ENCODE measurements around the gene NT5C3B.
"Not testable (repeated sequence)": the region's sequence is repeated elsewhere in the genome, so short reads cannot be mapped to it uniquely, and the experiment has no call there.

The NT5C3B gene

GRCh38 chr17:41835214-41835799 lies 725 bp downstream of the NT5C3B start:
- TF ChIP-seq ZBTB17 (tag by site-specific recombination; IDR thresholded peaks at IDR 0.05) (peak; percentile 33; the same call in 1 of the 2 replicates), KLF10 (tag by site-specific recombination; IDR thresholded peaks at IDR 0.05) (0 out of 2 replicates have a peak, but pooled peaks have one; percentile 20), ZNF777 (tag by site-specific recombination; IDR thresholded peaks at IDR 0.05; ENCODE audit: borderline replicate concordance) (no peak), ZNF335 (tag by site-specific recombination; conservative IDR thresholded peaks at IDR 0.05) (peak; percentile 96), ZFHX2 (tag by site-specific recombination; conservative IDR thresholded peaks at IDR 0.05) (no peak)
- CTCF ChIA-PET: interaction anchor here (0.6 to 1.8 kb wide), 10 partner anchors 16 to 1418 kb away, joined by 3 to 7 read pairs (median 3); partner anchors contain the start of genes P3H4 and TOP2A
- Histone ChIP-seq H3K9me3 (ENCODE audit: control insufficient read depth, insufficient read depth, low read depth, low read length) (no peaks in the 10 kb centered on the region), H3K36me3 (ENCODE audit: control insufficient read depth in 2 of 2, insufficient read depth in 1 of 2, low read length in 2 of 2) (peaks cover 43 to 44% of the 10 kb centered on the region in 2 experiments), H3K4me3 (ENCODE audit: low read depth, low read length) (peak overlapping the region; percentile 95), H3K4me1 (ENCODE audit: control insufficient read depth, insufficient read depth, low read length) (peaks cover 4% of the 10 kb centered on the region), H3K27ac (ENCODE audit: extremely low read depth, low read depth, low read length) (peak overlapping the region; percentile 87)
- POLR2A ChIA-PET: interaction anchor here (0.5 to 2.8 kb wide), 11 partner anchors 9 to 182 kb away, joined by 3 to 25 read pairs (median 5); partner anchors contain the start of genes ACLY, DNAJC7, EIF1 and FKBP10

GRCh38 chr17:41829961-41830360 lies 6.1 kb downstream of the NT5C3B start:
- H3K9me3 ChIP-seq (ENCODE audit: control insufficient read depth, insufficient read depth, low read depth, low read length): not testable (repeated sequence)
- CTCF ChIA-PET: interaction anchor here (0.6 to 1.2 kb wide), 4 partner anchors 18 to 690 kb away, joined by 3 to 5 read pairs (median 3); partner anchors contain the start of gene P3H4
- H3K36me3 ChIP-seq (ENCODE audit: control insufficient read depth in 2 of 2, insufficient read depth in 1 of 2, low read length in 2 of 2): peaks cover 82 to 93% of the 10 kb centered on the region in 2 experiments

GRCh38 chr17:41825175-41825845 lies 10.7 kb downstream of the NT5C3B start:
- H3K4me1 ChIP-seq (ENCODE audit: control insufficient read depth, insufficient read depth, low read length): no peaks in the 10 kb centered on the region
- CTCF ChIA-PET: interaction anchor here (1.2 to 1.4 kb wide), 3 partner anchors 15 to 61 kb away, joined by 3 to 6 read pairs (median 4); no protein-coding TSS in a partner anchor
- H3K9me3 ChIP-seq (ENCODE audit: control insufficient read depth, insufficient read depth, low read depth, low read length): no peaks in the 10 kb centered on the region
- H3K27ac ChIP-seq (ENCODE audit: extremely low read depth, low read depth, low read length): no peak overlapping the region
- POLR2A ChIA-PET: interaction anchor here (0.7 to 2.9 kb wide), 5 partner anchors 10 to 92 kb away, joined by 3 to 10 read pairs (median 5); partner anchors contain the start of genes KLHL10 and P3H4
- peaks cover 40 to 90% of the 10 kb centered on the region in 2 experiments for H3K36me3 ChIP-seq (ENCODE audit: control insufficient read depth in 2 of 2, insufficient read depth in 1 of 2, low read length in 2 of 2)
- H3K4me3 ChIP-seq (ENCODE audit: low read depth, low read length): no peak overlapping the region
- TF ChIP-seq ZNF280D (tag by site-specific recombination; IDR thresholded peaks at IDR 0.05) (no peak), ZNF112 (tag by site-specific recombination; IDR thresholded peaks at IDR 0.05) (no peak), MYNN (tag by site-specific recombination; IDR thresholded peaks at IDR 0.05; ENCODE audit: borderline replicate concordance) (no peak), ZNF26 (tag by site-specific recombination; IDR thresholded peaks at IDR 0.05) (no peak), RBAK (tag by site-specific recombination; IDR thresholded peaks at IDR 0.05) (no peak), ZSCAN23 (tag by site-specific recombination; IDR thresholded peaks at IDR 0.05) (no peak), ZNF404 (tag by site-specific recombination; IDR thresholded peaks at IDR 0.05) (no peak)
- TF ChIP-seq, protein P1, sequence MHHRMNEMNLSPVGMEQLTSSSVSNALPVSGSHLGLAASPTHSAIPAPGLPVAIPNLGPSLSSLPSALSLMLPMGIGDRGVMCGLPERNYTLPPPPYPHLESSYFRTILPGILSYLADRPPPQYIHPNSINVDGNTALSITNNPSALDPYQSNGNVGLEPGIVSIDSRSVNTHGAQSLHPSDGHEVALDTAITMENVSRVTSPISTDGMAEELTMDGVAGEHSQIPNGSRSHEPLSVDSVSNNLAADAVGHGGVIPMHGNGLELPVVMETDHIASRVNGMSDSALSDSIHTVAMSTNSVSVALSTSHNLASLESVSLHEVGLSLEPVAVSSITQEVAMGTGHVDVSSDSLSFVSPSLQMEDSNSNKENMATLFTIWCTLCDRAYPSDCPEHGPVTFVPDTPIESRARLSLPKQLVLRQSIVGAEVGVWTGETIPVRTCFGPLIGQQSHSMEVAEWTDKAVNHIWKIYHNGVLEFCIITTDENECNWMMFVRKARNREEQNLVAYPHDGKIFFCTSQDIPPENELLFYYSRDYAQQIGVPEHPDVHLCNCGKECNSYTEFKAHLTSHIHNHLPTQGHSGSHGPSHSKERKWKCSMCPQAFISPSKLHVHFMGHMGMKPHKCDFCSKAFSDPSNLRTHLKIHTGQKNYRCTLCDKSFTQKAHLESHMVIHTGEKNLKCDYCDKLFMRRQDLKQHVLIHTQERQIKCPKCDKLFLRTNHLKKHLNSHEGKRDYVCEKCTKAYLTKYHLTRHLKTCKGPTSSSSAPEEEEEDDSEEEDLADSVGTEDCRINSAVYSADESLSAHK (tag by site-specific recombination; IDR thresholded peaks at IDR 0.05): no peak
- TF ChIP-seq, protein P2, sequence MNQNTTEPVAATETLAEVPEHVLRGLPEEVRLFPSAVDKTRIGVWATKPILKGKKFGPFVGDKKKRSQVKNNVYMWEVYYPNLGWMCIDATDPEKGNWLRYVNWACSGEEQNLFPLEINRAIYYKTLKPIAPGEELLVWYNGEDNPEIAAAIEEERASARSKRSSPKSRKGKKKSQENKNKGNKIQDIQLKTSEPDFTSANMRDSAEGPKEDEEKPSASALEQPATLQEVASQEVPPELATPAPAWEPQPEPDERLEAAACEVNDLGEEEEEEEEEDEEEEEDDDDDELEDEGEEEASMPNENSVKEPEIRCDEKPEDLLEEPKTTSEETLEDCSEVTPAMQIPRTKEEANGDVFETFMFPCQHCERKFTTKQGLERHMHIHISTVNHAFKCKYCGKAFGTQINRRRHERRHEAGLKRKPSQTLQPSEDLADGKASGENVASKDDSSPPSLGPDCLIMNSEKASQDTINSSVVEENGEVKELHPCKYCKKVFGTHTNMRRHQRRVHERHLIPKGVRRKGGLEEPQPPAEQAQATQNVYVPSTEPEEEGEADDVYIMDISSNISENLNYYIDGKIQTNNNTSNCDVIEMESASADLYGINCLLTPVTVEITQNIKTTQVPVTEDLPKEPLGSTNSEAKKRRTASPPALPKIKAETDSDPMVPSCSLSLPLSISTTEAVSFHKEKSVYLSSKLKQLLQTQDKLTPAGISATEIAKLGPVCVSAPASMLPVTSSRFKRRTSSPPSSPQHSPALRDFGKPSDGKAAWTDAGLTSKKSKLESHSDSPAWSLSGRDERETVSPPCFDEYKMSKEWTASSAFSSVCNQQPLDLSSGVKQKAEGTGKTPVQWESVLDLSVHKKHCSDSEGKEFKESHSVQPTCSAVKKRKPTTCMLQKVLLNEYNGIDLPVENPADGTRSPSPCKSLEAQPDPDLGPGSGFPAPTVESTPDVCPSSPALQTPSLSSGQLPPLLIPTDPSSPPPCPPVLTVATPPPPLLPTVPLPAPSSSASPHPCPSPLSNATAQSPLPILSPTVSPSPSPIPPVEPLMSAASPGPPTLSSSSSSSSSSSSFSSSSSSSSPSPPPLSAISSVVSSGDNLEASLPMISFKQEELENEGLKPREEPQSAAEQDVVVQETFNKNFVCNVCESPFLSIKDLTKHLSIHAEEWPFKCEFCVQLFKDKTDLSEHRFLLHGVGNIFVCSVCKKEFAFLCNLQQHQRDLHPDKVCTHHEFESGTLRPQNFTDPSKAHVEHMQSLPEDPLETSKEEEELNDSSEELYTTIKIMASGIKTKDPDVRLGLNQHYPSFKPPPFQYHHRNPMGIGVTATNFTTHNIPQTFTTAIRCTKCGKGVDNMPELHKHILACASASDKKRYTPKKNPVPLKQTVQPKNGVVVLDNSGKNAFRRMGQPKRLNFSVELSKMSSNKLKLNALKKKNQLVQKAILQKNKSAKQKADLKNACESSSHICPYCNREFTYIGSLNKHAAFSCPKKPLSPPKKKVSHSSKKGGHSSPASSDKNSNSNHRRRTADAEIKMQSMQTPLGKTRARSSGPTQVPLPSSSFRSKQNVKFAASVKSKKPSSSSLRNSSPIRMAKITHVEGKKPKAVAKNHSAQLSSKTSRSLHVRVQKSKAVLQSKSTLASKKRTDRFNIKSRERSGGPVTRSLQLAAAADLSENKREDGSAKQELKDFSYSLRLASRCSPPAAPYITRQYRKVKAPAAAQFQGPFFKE (tag by site-specific recombination; IDR thresholded peaks at IDR 0.05; ENCODE audit: borderline replicate concordance): no peak

More at GRCh38 chr17:41829961-41830360, 6.1 kb downstream of the NT5C3B start:
- POLR2A ChIA-PET: interaction anchor here (0.6 to 1.5 kb wide), 6 partner anchors 10 to 98 kb away, joined by 3 to 7 read pairs (median 3); no protein-coding TSS in a partner anchor
- H3K27ac ChIP-seq (ENCODE audit: extremely low read depth, low read depth, low read length); H3K4me3 ChIP-seq (ENCODE audit: low read depth, low read length); H3K4me1 ChIP-seq (ENCODE audit: control insufficient read depth, insufficient read depth, low read length): not testable (repeated sequence)
